WERI-Rb-1 (cell line): ENCODE data around the gene C1orf216.

ENCODE experiments used
- DNase-seq: peaks from one replicate; pipeline ENCODE4 v3.0.0-alpha.2; 2020
- H3K27ac ChIP-seq: fragments of 250-450 bp; sonication (Bioruptor Pico); 2 replicates; pipeline ENCODE4 v1.5.1; 2020; ENCODE audit warnings: mild to moderate bottlenecking, moderate library complexity
- H3K27me3 ChIP-seq: fragments of 250-450 bp; sonication (Bioruptor Pico); 2 replicates; pipeline ENCODE4 v1.5.1; 2021; ENCODE audit warnings: mild to moderate bottlenecking, low read depth, moderate library complexity; ENCODE audit not compliant: insufficient read depth, severe bottlenecking
- H3K36me3 ChIP-seq: fragments of 250-450 bp; sonication (Bioruptor Pico); 2 replicates; pipeline ENCODE4 v1.5.1; 2020; ENCODE audit warnings: mild to moderate bottlenecking, moderate library complexity
- H3K4me3 ChIP-seq: 2 replicates; pipeline ENCODE4 v1.5.1; 2011; ENCODE audit warnings: low read depth, mild to moderate bottlenecking, control low read depth, low read length
- H3K9me3 ChIP-seq: fragments of 250-450 bp; sonication (Bioruptor Pico); 2 replicates; pipeline ENCODE4 v1.5.1; 2021; ENCODE audit warnings: mild to moderate bottlenecking, moderate library complexity; ENCODE audit not compliant: severe bottlenecking
- TF ChIP-seq, protein P1 (sequence below): IDR thresholded peaks from 2 replicates; pipeline ENCODE4 v1.5.1; 2011; ENCODE audit warnings: low read depth, mild to moderate bottlenecking, control low read depth, inconsistent platforms, low read length

Gene C1orf216

DNA sequence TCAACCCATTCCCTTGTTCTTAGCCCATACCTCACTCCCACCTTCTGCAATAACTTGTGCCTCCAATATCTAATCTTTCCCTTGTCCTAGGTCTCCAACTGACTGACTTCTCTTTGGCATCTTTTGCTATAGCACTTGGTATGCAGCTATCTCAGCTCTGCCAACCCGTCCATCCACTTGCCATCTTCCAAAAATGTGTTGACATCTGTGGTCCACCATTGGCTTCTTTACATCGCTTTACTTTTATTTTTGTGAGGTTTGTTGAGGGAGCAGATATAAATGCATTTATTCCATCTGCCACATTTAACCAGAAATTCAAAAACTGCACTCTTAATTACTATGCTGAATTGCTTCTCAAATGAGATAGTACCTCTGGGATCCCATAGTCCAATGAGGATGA, 52.5 kb downstream of the C1orf216 start:
- TF ChIP-seq, protein P1, sequence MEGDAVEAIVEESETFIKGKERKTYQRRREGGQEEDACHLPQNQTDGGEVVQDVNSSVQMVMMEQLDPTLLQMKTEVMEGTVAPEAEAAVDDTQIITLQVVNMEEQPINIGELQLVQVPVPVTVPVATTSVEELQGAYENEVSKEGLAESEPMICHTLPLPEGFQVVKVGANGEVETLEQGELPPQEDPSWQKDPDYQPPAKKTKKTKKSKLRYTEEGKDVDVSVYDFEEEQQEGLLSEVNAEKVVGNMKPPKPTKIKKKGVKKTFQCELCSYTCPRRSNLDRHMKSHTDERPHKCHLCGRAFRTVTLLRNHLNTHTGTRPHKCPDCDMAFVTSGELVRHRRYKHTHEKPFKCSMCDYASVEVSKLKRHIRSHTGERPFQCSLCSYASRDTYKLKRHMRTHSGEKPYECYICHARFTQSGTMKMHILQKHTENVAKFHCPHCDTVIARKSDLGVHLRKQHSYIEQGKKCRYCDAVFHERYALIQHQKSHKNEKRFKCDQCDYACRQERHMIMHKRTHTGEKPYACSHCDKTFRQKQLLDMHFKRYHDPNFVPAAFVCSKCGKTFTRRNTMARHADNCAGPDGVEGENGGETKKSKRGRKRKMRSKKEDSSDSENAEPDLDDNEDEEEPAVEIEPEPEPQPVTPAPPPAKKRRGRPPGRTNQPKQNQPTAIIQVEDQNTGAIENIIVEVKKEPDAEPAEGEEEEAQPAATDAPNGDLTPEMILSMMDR: no peak
- no peaks in the 10 kb centered on the region for H3K27me3 ChIP-seq
- H3K4me3 ChIP-seq: no peak overlapping the region
- H3K9me3 ChIP-seq: no peaks in the 10 kb centered on the region
- H3K27ac ChIP-seq: no peak overlapping the region
- no peaks in the 10 kb centered on the region for H3K36me3 ChIP-seq
- DNase-seq: no peak
